OCI-LY3 (cell line): ENCODE results near the gene FLNB.

Source experiments
- H2AFZ ChIP-seq: fragments of 200-600, 300-600 bp; shearing (Covaris generic); 2 replicates; pipeline ENCODE4 v1.6.0; 2014; ENCODE audit warnings: antibody characterized with exemption, low read depth, low read length
- H3K27ac ChIP-seq: fragments of 200-600, 300-600 bp; sonication (generic); 2 replicates; pipeline ENCODE4 v1.5.1; 2014; ENCODE audit warnings: mild to moderate bottlenecking, low read length, moderate library complexity, mixed read lengths
- H3K27me3 ChIP-seq: fragments of 200-600, 300-600 bp; sonication (generic); 2 replicates; pipeline ENCODE4 v1.6.1; 2014; ENCODE audit warnings: low read depth, low read length, mixed read lengths
- H3K36me3 ChIP-seq: fragments of 200-600, 300-600 bp; sonication (generic); replicated peaks from 2 replicates; pipeline ENCODE3; 2014; ENCODE audit warnings: low read depth, low read length, mixed read lengths
- H3K4me1 ChIP-seq: fragments of 300-600, 200-600 bp; sonication (generic); 2 replicates; pipeline ENCODE4 v1.6.1; 2014; ENCODE audit warnings: low read length, mixed read lengths
- H3K4me2 ChIP-seq: fragments of 200-600, 300-600 bp; sonication (generic); 2 replicates; pipeline ENCODE4 v1.6.1; 2014; ENCODE audit warnings: low read length, mixed read lengths
- H3K4me3 ChIP-seq: fragments of 300-600, 200-600 bp; sonication (generic); 2 replicates; pipeline ENCODE4 v1.5.1; 2014; ENCODE audit warnings: antibody characterized with exemption, mild to moderate bottlenecking, low read length, moderate library complexity
- H3K79me2 ChIP-seq: fragments of 300-600, 200-600 bp; shearing (Covaris generic); 2 replicates; pipeline ENCODE4 v1.6.1; 2014; ENCODE audit warnings: mild to moderate bottlenecking, low read length, mixed read lengths
- H3K9ac ChIP-seq: fragments of 300-600, 200-600 bp; shearing (Covaris generic); 2 replicates; pipeline ENCODE4 v1.6.0; 2014; ENCODE audit warnings: mild to moderate bottlenecking, low read length, moderate library complexity
- H3K9me3 ChIP-seq: fragments of 200-600, 300-600 bp; shearing (Covaris generic); 2 replicates; pipeline ENCODE4 v1.6.1; 2014; ENCODE audit warnings: low read length, mixed read lengths; ENCODE audit not compliant: insufficient read depth
- H4K20me1 ChIP-seq: fragments of 200-600, 300-600 bp; sonication (generic); 2 replicates; pipeline ENCODE4 v1.6.1; 2016; ENCODE audit warnings: low read length, mixed read lengths; ENCODE audit not compliant: insufficient read depth
- EZH2phosphoT487 ChIP-seq: fragments of 200-600 bp; shearing (Covaris generic); IDR thresholded peaks from 2 replicates; pipeline ENCODE4 v1.6.1; 2018; ENCODE audit warnings: antibody characterized with exemption, mixed run types, low read depth
- TF ChIP-seq, protein P1 (sequence below): fragments of 200-600, 300-600 bp; sonication (generic); IDR thresholded peaks from 2 replicates; pipeline ENCODE4 v1.5.1; 2014; ENCODE audit warnings: antibody characterized with exemption, low read length, low read depth

Gene FLNB

DNA sequence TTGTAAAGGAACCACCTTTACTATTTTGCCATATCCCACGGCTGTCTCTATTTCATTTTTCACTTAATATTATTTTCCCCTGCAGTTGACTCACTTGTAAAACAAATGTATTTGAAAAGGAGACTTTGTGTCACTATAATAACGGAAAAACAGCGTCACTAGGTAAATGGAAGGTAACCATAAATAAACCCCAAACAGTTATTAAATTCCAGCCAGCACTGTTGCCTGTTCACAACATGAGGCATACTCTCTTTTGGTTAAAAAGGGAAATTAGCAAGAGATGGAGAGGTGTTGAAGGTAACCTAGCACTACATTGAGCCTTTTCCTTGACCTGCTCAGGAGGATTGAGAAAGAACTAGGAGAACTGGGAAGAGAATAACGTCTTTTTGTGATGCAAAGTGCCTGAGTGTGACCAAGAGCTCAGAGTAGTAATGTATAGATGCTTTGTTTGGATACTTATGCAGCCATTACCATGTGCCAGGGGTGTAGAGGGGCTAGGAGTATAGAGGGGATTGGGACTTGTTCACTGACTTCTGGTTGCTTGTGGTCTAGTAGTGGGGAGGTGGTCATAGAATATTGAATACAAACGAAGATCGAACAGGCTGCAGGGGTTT, 19.6 kb downstream of the FLNB start:
- peaks cover 5% of the 10 kb centered on the region for H3K4me1 ChIP-seq
- H3K79me2 ChIP-seq, result no peaks in the 10 kb centered on the region
- TF ChIP-seq, protein P1, sequence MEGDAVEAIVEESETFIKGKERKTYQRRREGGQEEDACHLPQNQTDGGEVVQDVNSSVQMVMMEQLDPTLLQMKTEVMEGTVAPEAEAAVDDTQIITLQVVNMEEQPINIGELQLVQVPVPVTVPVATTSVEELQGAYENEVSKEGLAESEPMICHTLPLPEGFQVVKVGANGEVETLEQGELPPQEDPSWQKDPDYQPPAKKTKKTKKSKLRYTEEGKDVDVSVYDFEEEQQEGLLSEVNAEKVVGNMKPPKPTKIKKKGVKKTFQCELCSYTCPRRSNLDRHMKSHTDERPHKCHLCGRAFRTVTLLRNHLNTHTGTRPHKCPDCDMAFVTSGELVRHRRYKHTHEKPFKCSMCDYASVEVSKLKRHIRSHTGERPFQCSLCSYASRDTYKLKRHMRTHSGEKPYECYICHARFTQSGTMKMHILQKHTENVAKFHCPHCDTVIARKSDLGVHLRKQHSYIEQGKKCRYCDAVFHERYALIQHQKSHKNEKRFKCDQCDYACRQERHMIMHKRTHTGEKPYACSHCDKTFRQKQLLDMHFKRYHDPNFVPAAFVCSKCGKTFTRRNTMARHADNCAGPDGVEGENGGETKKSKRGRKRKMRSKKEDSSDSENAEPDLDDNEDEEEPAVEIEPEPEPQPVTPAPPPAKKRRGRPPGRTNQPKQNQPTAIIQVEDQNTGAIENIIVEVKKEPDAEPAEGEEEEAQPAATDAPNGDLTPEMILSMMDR, result no peak
- no peak for TF ChIP-seq EZH2phosphoT487
- no peak overlapping the region for H3K9ac ChIP-seq
- H4K20me1 ChIP-seq, result no peaks in the 10 kb centered on the region
- no peak overlapping the region for H3K4me3 ChIP-seq
- H3K27ac ChIP-seq, result no peak overlapping the region
- H3K27me3 ChIP-seq, result no peaks in the 10 kb centered on the region
- no peaks in the 10 kb centered on the region for H3K9me3 ChIP-seq
- H2AFZ ChIP-seq, result no peak overlapping the region
- H3K4me2 ChIP-seq, result no peak overlapping the region
- H3K36me3 ChIP-seq, result no peaks in the 10 kb centered on the region

DNA sequence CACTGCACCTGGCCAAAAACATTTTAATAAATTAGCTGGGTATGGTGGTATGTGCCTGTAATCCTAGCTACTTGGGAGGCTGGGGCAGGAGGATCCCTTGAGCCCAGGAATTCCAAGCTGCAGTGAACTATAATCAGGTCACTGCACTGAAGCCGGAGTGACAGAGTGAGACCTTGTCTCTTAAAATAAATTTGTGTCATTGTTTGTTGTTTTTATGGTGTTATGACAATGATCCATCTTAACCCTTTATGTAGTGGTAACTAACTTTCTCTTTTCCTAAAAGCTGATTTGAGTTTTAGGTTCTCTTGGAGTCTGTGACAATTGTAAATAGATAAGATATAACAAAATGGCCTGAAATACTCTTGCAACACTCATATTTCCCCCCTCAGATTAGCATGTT, 20.7 kb downstream of the FLNB start:
- H3K36me3 ChIP-seq, result no peaks in the 10 kb centered on the region
- TF ChIP-seq EZH2phosphoT487, result no peak
- TF ChIP-seq, protein P1, result no peak
- no peaks in the 10 kb centered on the region for H3K9me3 ChIP-seq
- no peaks in the 10 kb centered on the region for H3K79me2 ChIP-seq
- no peaks in the 10 kb centered on the region for H3K27me3 ChIP-seq
- no peak overlapping the region for H3K27ac ChIP-seq
- H2AFZ ChIP-seq, result no peak overlapping the region
- H3K4me2 ChIP-seq, result no peak overlapping the region
- H3K9ac ChIP-seq, result no peak overlapping the region
- no peak overlapping the region for H3K4me3 ChIP-seq
- H4K20me1 ChIP-seq, result no peaks in the 10 kb centered on the region
- H3K4me1 ChIP-seq, result peaks cover 5% of the 10 kb centered on the region

DNA sequence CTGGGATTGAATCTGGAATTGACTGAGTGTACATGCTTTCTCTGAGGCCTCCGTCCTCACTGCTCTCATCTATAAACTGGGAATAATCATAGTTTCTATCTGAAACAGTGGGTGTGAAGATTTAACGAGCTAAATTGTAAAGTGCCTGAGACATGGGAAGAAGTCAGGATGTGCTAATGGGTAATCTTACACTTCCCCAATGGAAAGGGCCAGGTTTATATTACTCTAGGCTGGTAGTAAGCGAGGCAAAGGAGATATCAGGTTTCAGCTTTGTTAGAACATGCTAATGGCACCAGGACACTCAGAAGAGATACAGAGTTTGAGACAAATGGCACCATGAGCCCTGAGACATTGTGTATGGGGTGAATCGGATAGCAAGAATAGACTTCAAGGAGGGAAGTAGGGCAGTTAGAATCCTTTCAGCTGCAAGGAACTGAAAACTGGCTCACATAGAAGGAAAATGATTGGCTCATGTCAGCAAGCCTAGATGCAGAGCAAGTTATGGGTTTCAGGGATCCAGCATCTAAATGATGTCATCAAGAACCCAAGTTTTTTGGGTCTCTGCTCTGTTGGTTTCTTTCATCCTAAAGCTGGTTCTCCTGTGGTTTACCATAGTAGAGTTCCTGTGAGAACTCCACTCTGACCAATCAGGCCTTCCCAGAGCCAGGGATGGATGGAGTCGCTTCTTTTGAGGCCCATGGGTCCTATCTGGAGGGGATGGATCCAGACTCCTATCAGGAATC, 21.8 kb downstream of the FLNB start:
- H3K27ac ChIP-seq, result no peak overlapping the region
- peaks cover 9% of the 10 kb centered on the region for H3K4me1 ChIP-seq
- no peaks in the 10 kb centered on the region for H3K36me3 ChIP-seq
- no peak overlapping the region for H3K9ac ChIP-seq
- H3K27me3 ChIP-seq, result no peaks in the 10 kb centered on the region
- no peak overlapping the region for H2AFZ ChIP-seq
- no peak overlapping the region for H3K4me3 ChIP-seq
- H4K20me1 ChIP-seq, result no peaks in the 10 kb centered on the region
- H3K79me2 ChIP-seq, result no peaks in the 10 kb centered on the region
- TF ChIP-seq EZH2phosphoT487, result no peak
- TF ChIP-seq, protein P1, result no peak
- H3K4me2 ChIP-seq, result no peak overlapping the region
- no peaks in the 10 kb centered on the region for H3K9me3 ChIP-seq

DNA sequence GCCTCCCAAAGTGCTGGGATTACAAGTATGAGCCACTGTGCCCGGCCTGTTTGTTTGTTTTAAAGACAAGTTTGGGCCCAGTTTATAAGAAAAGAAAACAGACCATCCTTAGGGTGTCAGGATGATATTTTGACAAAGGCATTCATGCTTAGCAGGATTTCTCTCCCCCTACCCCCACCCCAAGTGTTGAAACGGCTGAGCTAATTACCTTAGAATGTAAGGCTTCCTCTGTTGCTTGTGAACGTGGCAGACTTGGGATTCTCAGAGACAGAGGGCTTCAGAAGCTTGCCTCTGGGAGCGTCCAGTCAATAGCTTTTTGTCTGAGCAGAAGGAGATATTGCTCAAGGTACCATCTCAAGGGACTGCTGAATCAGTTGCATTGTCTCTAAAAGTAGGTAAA, 24.0 kb downstream of the FLNB start:
- Histone ChIP-seq H3K27me3 (no peaks in the 10 kb centered on the region), H3K4me2 (no peak overlapping the region), H3K36me3 (no peaks in the 10 kb centered on the region), H3K4me1 (peaks cover 14% of the 10 kb centered on the region), H2AFZ (no peak overlapping the region), H3K4me3 (no peak overlapping the region), H3K27ac (no peak overlapping the region), H3K9ac (no peak overlapping the region), H3K79me2 (no peaks in the 10 kb centered on the region), H3K9me3 (no peaks in the 10 kb centered on the region), H4K20me1 (no peaks in the 10 kb centered on the region)
- TF ChIP-seq, protein P1, result no peak
- no peak for TF ChIP-seq EZH2phosphoT487
